CD4-positive, alpha-beta T cell treated with Interferon gamma for 1 hour (primary cell): ENCODE measurements around the gene ARSG.
"Not testable (repeated sequence)": the region's sequence is repeated elsewhere in the genome, so short reads cannot be mapped to it uniquely, and the experiment has no call there.

Source experiments
- DNase-seq: peaks from one replicate; pipeline ENCODE4 v3.0.0-alpha.2; 2020

The ARSG gene

GRCh38 chr17:68341482-68341881 lies 50.2 kb downstream of the ARSG start:
- DNase-seq, result no peak

DNA sequence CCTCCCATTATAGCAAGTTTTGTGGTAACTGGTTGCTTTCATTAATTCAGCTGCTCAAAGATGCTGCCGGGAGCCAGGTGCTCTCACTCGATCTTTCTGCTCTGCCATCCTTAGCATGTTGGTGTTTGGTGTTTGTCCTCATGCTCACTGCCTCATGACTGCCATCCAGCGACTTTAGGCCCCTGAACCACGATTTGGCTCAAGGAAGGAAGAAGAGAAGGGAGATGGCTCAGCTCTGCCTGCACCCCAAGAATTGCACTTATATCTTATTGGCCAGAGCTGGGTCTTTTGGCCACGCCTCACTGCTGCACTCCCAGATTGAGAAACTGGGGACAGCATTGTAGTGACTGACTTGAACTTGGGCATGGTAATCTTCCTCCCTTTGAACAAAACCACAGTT lies 52.7 kb downstream of the ARSG start:
- peak; percentile 19 for DNase-seq

- DNase-seq, result peak; percentile 31
Observed at GRCh38 chr17:68344701-68345136, 53.4 kb downstream of the ARSG start.

- peak; percentile 77 for DNase-seq
Observed at GRCh38 chr17:68346448-68346847, 55.2 kb downstream of the ARSG start.

DNA sequence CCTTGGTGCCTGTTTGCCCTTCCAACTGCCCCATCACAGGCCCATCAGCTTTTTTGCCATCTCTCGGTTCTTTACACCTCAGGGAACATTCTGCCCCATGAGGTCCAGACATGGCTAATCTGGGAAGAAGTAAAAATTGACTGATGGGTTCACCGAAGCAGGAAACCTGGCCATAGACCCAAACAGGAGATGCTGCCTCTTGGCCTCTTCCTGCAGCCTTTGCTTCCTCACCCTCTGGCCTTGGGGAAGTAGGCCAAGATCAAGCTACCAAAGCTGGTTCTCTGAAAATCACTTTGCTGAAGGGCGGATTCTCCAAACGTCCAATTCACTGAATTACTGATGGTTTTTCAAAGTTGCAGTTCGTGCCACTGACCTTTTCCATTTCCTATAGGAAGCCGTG lies 56.1 kb downstream of the ARSG start:
- DNase-seq, result no peak

- DNase-seq, result no peak
Observed at GRCh38 chr17:68349157-68349556, 57.9 kb downstream of the ARSG start.

GRCh38 chr17:68351395-68351794 lies 60.1 kb downstream of the ARSG start:
- DNase-seq, result no peak

GRCh38 chr17:68352041-68352440 lies 60.7 kb downstream of the ARSG start:
- no peak for DNase-seq

DNA sequence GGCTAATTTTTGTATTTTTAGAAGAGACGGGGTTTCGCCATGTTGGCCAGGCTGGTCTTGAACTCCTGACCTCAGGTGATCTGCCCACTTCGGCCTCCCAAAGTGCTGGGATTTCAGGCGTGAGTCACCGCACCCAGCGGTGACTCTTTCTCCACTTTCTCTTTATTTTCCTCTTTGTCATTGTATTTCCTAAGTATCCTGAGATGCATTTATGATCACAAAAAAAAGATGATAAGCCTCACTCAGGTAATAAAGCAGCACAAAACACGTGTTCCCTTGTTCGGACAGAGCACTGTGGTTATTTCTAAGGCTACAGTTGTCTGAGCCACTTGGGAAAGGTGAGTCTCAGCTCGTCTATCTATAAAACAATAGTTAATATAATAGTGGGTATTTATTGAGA lies 61.4 kb downstream of the ARSG start:
- not testable (repeated sequence) for DNase-seq

- no peak for DNase-seq
Observed at GRCh38 chr17:68353111-68353521, 61.8 kb downstream of the ARSG start.

DNA sequence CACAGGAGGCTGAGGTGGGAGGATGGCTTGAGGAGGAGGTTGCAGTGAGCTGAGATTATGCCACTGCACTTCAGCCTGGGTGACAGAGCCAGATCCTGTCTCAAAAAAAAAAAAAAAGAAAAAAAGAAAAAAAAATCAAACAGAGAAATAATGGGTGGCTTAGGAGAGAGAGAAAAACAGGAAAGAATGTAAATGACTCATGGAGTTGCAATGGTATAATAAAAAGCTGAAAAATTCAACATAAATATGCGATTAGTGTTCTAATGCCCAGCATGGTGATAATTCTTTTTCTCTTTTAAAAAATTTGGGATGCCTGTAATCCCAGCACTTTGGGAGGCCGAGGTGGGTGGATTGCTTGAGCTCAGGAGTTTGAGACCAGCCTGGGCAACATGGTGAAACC lies 63.0 kb downstream of the ARSG start:
- not testable (repeated sequence) for DNase-seq

DNA sequence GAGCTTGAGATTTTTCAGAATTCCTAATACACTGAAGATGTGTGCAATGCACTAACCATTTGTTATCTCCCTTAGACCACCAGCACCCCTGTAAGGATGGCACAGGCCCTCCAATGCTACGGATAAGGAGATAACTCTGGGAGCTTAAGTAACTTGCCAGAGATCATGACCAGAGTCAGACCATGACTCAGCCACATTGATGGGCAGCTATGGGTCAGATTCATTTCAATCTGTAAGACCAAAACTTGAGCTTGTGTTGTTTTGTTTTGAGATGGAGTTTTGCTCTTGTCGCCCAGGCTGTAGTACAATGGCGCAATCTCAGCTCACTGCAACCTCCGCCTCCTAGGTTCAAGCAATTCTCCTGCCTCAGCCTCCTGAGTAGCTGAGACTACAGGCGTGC lies 63.8 kb downstream of the ARSG start:
- DNase-seq, result not testable (repeated sequence)

- DNase-seq, result peak; percentile 53
Observed at GRCh38 chr17:68356520-68356919, 65.2 kb downstream of the ARSG start.

- no peak for DNase-seq
Observed at GRCh38 chr17:68356949-68357455, 65.7 kb downstream of the ARSG start.

DNA sequence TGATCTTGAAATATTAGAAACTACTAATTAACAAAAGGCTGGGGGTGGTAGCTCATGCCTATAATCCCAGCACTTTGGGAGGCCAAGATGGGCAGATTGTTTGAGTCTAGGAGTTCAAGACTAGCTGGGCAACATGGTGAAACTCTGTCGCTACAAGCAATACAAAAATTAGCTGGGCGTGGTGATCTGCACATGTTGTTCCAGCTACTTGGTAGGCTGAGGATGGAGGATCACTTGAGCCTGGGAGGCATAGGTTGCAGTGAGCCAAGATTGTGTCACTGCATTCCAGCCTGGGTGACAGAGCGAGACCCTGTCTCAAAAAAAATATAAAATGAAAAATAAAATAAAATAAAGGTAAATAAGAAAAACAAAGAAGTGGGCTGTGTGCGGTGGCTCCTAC lies 66.6 kb downstream of the ARSG start:
- no peak for DNase-seq

DNA sequence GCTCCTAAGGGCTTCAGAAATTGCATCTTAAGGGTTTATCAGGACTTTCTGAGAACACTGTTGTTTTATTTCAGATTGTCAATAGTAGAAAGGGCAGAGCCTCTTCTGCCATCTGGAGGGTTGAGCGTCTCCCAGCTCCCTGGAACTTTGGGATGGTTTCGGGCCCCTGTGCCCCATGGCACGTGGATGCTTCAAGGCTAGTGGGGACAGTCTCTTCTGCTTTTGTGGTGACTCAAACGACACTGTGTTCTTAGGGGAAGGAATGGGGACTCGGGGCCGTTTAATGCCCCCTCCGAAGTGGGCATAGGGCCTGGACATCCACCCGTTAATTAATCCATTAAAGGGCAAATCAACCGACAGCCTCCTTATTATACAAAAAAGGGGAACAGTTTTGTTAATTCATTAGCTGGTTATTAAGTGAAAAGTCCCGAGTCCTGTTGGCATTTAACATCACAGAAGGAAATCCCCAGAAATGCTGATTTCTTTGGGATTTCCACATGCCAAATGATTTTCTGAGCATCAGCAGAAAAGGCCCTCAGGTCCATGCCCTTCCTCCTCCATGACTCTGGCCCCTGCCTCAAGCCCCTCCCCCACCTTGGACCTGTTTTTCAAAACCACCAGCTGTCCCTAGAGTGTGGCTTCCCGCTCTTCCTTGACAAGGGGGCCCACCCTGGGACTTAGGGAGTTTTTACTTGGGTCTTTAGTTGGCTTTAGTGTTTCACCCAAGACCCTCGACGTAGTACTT lies 68.7 kb downstream of the ARSG start:
- no peak for DNase-seq

DNA sequence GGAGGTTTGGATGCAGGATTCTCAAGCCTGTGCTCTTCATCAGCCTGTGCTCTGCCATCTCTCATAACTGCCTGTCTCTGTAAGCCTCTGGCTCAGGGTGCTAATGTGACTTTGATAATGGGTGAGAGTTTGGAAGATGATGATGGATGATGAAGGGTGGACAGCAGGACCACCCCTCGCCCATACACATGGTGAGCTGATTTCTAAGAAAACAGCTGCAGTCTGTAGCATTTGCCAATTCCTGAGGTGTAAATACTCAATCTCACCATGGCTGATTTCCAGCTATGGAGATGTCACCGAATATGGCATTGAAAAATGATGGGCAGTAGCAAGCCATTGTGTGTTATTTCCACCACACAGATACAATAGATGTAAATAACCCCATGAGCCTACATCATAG lies 74.2 kb downstream of the ARSG start:
- DNase-seq, result no peak

- no peak for DNase-seq
Observed at GRCh38 chr17:68368387-68368786, 77.1 kb downstream of the ARSG start.

DNA sequence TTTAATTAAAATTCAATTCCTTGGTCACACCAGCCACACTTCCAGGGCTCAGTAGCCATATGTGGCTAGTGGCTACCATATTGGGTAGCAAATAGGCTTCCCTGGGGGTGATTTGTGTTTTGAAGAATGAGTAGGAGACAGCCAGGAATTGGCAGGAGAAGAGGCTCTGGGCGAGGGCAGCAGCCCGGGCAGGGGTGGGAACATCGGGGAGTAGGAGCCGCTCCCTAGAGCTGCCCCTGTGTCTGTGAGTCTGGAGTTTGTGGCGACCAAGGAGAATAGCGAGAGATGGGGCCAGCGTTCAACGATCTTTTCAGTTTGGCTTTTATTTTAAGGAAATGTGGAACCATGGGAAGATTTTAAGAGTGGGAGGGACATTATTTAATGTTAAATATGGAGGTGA lies 84.3 kb downstream of the ARSG start:
- DNase-seq, result no peak

- not testable (repeated sequence) for DNase-seq
Observed at GRCh38 chr17:68376178-68376577, 84.9 kb downstream of the ARSG start.

- DNase-seq, result no peak
Observed at GRCh38 chr17:68377771-68378267, 86.5 kb downstream of the ARSG start.

- DNase-seq, result peak; percentile 42
Observed at GRCh38 chr17:68378268-68379176, 87.2 kb downstream of the ARSG start.

GRCh38 chr17:68379177-68379510 lies 87.8 kb downstream of the ARSG start:
- DNase-seq, result no peak
